Activated T-helper 1 cell treated with anti-CD3 and anti-CD28 coated beads, Interleukin-2, amount 50 U/mL, for 16 hours (primary cell): Measurements from ENCODE around the gene PGC.
A peak's percentile ranks its signal among the peaks of the same experiment; 100 is the strongest.

Experiments
- DNase-seq, 2 donors: peaks; one replicate each; pipeline ENCODE4 v3.0.0-alpha.2; 2020; ENCODE audit warnings: low read depth in 1 of 2, low spot score in 1 of 2

The PGC gene

DNA sequence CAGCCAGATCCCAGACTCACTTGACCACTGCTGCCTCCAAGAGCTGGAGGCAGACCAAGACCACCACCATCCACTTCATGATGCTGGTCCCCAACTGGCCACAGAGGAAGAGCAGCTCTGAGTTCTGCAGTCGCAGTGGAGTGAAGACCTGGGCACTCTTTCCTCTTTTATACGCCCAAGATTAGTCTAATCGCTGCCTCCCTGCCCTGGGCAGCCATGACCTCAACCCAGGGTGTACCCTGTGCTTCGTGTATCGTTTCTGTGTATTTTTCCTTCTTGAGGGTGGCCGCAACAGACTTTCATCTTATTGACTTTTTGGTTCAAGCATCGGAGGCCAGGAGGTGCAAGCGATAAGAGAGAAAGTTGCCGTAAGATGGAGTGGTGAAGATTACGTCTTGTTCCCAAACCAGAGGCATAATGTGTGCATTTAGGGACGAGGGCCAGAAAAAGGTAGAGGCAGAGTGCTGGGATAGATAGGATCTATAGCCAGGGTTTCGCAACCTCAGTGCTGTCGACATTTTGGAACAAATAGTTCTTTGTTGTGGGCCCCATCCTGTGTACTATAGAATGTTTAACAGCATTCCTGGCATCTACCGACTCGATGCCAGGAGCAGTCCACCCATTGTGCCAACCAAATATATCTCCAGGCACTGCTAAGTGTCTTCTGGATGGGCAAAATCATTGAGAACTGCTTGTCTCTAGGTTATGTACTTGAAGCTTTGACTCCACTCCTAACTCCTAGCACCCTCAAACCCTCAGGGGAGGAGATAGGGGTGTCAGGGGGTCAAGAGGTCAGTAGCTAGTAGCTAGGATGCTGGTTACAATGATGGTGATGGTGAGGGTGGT, at the start of gene PGC:
PGC (minus strand) TSS at position 142 of the 846 bp plus-strand sequence; CDS start at position 79, 63 bp downstream.
- no peak for DNase-seq

DNA sequence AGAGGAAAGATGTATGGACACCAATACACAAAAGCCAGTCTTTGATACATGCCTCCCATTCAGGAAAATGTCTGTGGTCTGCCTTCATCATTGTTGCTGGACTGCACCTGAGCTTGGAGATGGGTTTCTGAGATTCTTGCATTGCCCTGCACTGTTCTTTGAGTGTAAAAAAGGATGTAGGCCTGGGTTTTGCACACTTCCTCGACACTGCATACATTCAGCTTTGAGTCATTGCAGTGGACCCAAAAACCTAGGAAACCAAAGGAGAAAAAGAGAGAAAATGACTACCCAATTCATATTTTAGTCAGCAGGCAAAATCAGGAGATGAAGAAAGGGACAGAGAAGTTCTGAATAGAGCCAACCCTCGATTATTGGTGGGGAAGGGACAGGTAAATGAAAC, 49.3 kb upstream of the PGC start:
- DNase-seq, result no peak

GRCh38 chr6:41791984-41792383, 44.8 kb upstream of the PGC start:
- no peak for DNase-seq

DNA sequence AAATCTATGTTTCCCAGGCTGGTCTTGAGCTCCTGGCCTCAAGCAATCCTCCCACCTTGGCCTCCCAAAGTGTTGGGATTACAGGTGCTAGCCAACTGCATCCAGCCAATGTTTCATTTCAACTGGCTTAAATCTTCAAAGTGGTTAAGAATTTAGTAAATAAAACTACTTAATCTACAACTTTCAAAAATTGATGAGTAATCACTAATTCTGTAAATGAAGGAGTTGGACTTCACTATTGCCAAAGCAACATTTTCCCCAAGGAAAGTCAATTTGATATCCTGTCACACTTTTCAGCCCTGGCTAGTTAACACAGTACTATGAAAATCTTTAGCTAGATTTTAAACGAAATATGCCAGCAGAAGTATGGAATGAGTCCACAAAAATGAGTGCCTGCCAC, 44.1 kb upstream of the PGC start:
- no peak for DNase-seq

DNA sequence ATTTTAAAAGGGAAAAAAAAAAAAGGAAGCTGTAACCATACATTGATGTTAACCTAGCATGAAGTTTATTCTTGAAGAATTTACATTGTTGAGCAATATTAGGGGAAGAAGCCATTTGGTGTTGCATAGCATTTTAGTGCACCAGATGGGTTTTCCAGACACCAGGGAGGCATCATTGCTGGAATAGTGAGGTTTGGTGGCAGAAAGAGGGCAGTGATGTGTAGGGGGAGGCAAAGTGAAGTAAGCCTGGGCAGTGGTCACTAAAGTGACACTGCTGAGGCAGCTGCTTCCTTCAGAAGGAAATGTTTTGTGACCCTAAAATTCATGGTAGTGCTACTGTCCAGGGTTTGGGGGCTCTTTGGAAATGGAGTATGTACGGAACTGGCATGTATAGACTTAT, 42.8 kb upstream of the PGC start:
- no peak for DNase-seq

DNA sequence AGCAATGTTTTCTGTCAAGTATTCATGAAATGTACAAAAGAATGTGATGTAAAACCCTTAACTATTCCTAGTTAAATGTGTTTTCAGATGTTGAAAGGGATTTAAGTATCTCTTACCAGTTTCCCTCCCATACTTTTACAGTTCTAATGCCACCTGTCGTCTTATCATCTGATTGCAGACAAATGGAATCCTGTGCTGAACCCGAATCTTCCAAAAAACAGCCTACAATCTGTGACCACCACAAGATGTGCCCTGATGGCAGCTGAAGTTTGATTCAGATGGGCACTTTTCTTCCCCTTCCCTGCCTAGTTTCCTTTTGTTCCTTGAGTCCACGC, 42.2 kb upstream of the PGC start:
- DNase-seq, result no peak

GRCh38 chr6:41787219-41787917, 40.2 kb upstream of the PGC start, which contains the start of gene TOMM6:
TSS of gene TOMM6 (plus strand) at chr6:41787694. CDS start at chr6:41787698, 4 bp downstream.
- peak; percentile 89 to 93 for DNase-seq

- peak; percentile 82 for DNase-seq
These were observed 39.4 kb upstream of the PGC start for GRCh38 chr6:41786451-41787218.

DNA sequence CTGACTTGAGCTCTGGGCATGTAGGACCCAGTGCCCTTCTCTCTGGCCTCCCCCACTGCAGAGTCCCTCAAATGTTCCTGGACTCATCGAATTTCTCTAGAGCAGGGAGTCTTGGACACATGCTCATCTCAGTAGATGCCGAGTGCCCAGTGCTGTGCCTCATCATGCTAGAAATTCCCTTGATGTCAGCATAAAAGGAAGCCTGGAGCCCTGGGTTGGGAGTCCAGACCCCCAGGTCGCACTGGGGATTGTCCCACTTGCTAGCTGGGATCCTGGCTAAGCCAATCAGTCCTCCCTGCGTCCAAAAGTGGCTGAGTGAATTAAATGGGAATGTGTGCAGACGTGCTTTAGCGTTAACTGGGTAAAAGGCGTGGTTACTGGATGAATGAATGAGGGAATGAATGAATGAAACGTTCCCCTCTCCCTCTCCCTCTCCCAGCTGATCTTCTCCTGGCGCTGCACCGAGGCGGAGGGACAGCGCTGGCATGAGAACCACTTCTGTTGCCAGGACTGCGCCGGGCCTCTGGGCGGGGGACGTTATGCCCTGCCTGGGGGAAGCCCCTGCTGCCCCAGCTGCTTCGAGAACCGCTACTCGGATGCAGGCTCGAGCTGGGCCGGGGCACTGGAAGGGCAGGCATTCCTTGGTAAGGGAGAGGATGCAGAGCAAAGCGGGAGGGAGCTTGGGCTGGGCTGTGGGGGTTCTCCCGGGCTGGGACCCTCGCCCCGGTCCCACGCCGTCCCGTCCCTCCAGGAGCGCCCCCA, 38.7 kb upstream of the PGC start:
- DNase-seq, result no peak

DNA sequence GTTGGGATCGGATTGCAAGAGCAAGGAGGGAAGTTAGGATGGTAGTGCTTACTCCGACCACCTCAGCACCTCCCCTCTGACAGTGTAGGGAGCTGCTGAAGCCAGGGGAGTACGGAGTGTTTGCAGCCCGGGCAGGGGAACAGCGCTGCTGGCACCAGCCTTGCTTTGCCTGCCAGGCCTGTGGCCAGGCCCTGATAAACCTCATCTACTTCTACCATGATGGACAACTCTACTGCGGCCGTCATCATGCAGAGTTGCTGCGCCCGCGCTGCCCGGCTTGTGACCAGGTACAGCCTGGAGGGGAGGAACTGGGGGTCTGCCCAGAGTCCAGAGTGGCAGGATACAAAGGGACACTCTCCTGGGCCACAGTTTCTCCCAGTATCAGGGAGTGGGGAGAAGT, 38.1 kb upstream of the PGC start:
- no peak for DNase-seq

DNA sequence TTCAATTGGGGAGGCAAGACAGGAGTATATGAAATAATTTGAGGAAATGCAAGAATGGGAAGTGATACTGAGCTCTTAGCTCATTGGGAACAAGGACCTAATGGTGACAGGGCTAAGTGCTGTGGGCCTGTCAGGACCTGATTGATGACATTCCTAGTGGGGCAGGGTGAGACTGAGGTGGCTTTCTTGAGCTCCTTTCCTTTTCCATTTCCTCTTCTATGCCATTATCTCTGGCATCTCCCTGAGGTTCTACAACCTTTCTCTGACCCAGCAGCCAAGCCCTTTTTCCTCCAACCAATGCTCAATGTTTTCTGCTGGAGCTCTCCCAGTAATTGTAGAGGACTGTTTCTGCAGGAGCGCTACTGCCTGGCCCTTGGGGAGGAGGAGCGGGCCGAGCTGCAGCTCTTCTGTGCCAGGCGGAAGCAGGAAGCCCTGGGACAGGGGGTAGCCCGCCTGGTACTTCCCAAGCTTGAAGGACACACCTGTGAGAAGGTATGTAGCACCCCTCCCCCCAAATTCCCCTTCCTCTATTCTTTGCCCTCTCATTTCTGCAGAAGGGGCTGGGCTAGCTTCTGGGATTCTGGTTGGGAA, 37.5 kb upstream of the PGC start:
- no peak for DNase-seq

- no peak for DNase-seq
These were observed 36.0 kb upstream of the PGC start for GRCh38 chr6:41783106-41783780.

GRCh38 chr6:41781366-41781730, 34.2 kb upstream of the PGC start:
- no peak for DNase-seq

GRCh38 chr6:41780551-41781365, 33.6 kb upstream of the PGC start, which contains the start of gene PRICKLE4:
TSS of gene PRICKLE4 (plus strand) at chr6:41780782. CDS start at chr6:41783474, 2,692 bp downstream.
- no peak for DNase-seq

- peak; percentile 99 for DNase-seq
These were observed 32.8 kb upstream of the PGC start, which contains the start of gene FRS3 for GRCh38 chr6:41779788-41780550. TSS of gene FRS3 (minus strand) at chr6:41779900. CDS start at chr6:41776987, 2,913 bp downstream.

DNA sequence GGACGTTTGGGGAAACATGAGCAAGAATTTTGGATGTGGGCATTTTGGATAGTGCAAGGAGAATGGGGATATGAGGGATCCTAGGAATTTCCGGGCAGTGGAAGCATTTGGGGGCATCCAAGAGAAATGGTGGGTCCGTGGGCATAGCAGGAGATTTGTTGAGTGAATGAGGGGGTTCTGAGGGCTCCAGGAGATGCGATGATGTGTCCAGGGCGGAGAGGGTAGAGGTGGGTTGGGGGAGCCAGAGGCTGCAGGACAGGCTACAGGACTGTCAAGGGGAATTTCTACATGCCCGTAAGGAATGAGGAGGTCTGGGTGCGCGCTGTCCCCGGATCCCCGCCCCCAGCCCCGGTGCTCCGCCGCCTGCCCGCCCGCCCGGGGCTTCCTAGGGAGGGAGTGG, 32.1 kb upstream of the PGC start:
- no peak for DNase-seq

DNA sequence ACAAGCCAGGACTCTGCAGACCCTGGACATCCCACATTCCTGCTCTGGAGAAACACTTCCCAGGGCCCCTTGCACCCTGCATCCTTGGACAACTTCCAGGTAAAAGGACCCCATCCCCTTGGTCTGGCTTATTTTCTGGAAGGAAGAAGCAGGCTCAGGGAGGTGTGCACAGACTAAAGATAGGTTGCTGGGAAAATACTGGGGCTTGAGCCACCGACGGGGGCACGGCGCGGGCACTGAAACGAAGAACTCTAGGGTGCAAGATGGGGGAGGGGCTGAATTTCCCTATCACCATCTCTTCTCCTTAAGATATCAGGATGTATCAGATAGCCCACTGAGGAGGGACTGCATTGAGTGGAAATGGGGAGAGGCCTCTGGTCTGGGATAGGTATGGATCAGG, 31.7 kb upstream of the PGC start:
- no peak for DNase-seq

GRCh38 chr6:41777551-41778285, 30.5 kb upstream of the PGC start:
- DNase-seq, result no peak
